ENCODE data around the gene TRAF2.
A peak's percentile ranks its signal among the peaks of the same experiment; 100 is the strongest.

TRAF2 gene

GRCh38 chr9:136940526-136941230, 54.4 kb downstream of the TRAF2 start:
- DNase-seq, result no peak

GRCh38 chr9:136941231-136942111, 55.2 kb downstream of the TRAF2 start:
- no peak for DNase-seq

GRCh38 chr9:136942112-136942880, 56.0 kb downstream of the TRAF2 start:
- DNase-seq, result no peak

- DNase-seq, result no peak
Measured at GRCh38 chr9:136942881-136943230, 56.5 kb downstream of the TRAF2 start.

GRCh38 chr9:136943291-136944211, 57.2 kb downstream of the TRAF2 start:
- DNase-seq, result no peak

GRCh38 chr9:136944212-136944518, 57.8 kb downstream of the TRAF2 start:
- no peak for DNase-seq

GRCh38 chr9:136944519-136945332, 58.4 kb downstream of the TRAF2 start, which contains the start of the genes C8G and FBXW5:
TSS of gene C8G (plus strand) at chr9:136945243. CDS start at chr9:136945321, 78 bp downstream.
TSS of gene FBXW5 (minus strand) at chr9:136944738. CDS start at chr9:136944083, 655 bp downstream.
- peak; percentile 49 to 93 for DNase-seq

- DNase-seq, result no peak
Measured at GRCh38 chr9:136945333-136946227, 59.3 kb downstream of the TRAF2 start.

- no peak for DNase-seq
Measured at GRCh38 chr9:136946228-136947027, 60.1 kb downstream of the TRAF2 start.

GRCh38 chr9:136947028-136947891, 60.9 kb downstream of the TRAF2 start:
- no peak for DNase-seq

GRCh38 chr9:136947955-136948510, 61.7 kb downstream of the TRAF2 start:
- DNase-seq, result no peak

GRCh38 chr9:136949239-136949816, 63.0 kb downstream of the TRAF2 start:
- DNase-seq, result no peak

GRCh38 chr9:136949817-136950655, 63.7 kb downstream of the TRAF2 start:
- DNase-seq, result peak; percentile 52 to 79

- DNase-seq, result no peak
Measured at GRCh38 chr9:136950656-136951276, 64.5 kb downstream of the TRAF2 start.

GRCh38 chr9:136951541-136952320, 65.4 kb downstream of the TRAF2 start, which contains the start of gene LCN12:
TSS of gene LCN12 (plus strand) at chr9:136952273. CDS start at chr9:136952328, 55 bp downstream.
- DNase-seq, result no peak
